HEK293 (cell line): ENCODE data around the gene PEX11G.

ENCODE experiments used
- GLIS1 ChIP-seq: fragments of 450-650 bp; formaldehyde crosslinking; IDR thresholded peaks from 2 replicates; pipeline ENCODE4 v1.5.1; 2016; ENCODE audit warnings: missing biosample characterization, missing genetic modification characterization
- GLIS2 ChIP-seq: fragments of 450-650 bp; formaldehyde crosslinking; IDR thresholded peaks from 2 replicates; pipeline ENCODE4 v1.5.1; 2016; ENCODE audit warnings: missing biosample characterization, missing genetic modification characterization
- IKZF3 ChIP-seq: fragments of 450-650 bp; IDR thresholded peaks from 2 replicates; pipeline ENCODE4 v1.5.0; 2018; ENCODE audit warnings: missing biosample characterization, mild to moderate bottlenecking, missing genetic modification characterization, moderate library complexity
- KLF8 ChIP-seq: fragments of 450-650 bp; formaldehyde crosslinking; IDR thresholded peaks from 2 replicates; pipeline ENCODE4 v1.5.1; 2016; ENCODE audit warnings: missing biosample characterization, missing genetic modification characterization
- MZF1 ChIP-seq: fragments of 450-650 bp; formaldehyde crosslinking; IDR thresholded peaks from 2 replicates; pipeline ENCODE4 v1.5.1; 2017; ENCODE audit warnings: missing biosample characterization, missing genetic modification characterization, borderline replicate concordance
- OSR2 ChIP-seq: fragments of 450-650 bp; formaldehyde crosslinking; IDR thresholded peaks from 2 replicates; pipeline ENCODE4 v1.5.1; 2016; ENCODE audit warnings: missing biosample characterization, missing genetic modification characterization
- OVOL3 ChIP-seq: fragments of 450-650 bp; formaldehyde crosslinking; IDR thresholded peaks from 2 replicates; pipeline ENCODE4 v1.5.1; 2016; ENCODE audit warnings: missing biosample characterization, missing genetic modification characterization
- SCRT2 ChIP-seq: fragments of 450-650 bp; formaldehyde crosslinking; IDR thresholded peaks from 2 replicates; pipeline ENCODE4 v1.5.1; 2016; ENCODE audit warnings: missing biosample characterization, missing genetic modification characterization
- ZBTB1 ChIP-seq: fragments of 450-650 bp; formaldehyde crosslinking; IDR thresholded peaks from 2 replicates; pipeline ENCODE4 v1.5.1; 2016; ENCODE audit warnings: missing biosample characterization, missing genetic modification characterization
- ZBTB20 ChIP-seq: fragments of 450-650 bp; formaldehyde crosslinking; IDR thresholded peaks from 2 replicates; pipeline ENCODE4 v1.5.1; 2016; ENCODE audit warnings: missing biosample characterization, missing genetic modification characterization
- ZBTB7A ChIP-seq: fragments of 450-650 bp; formaldehyde crosslinking; IDR thresholded peaks from 2 replicates; pipeline ENCODE4 v1.5.1; 2016; ENCODE audit warnings: low read depth, missing biosample characterization, missing genetic modification characterization
- ZBTB8A ChIP-seq: fragments of 450-650 bp; formaldehyde crosslinking; IDR thresholded peaks from 2 replicates; pipeline ENCODE4 v1.5.1; 2016; ENCODE audit warnings: missing biosample characterization, missing genetic modification characterization
- ZFP69B ChIP-seq: fragments of 450-650 bp; formaldehyde crosslinking; IDR thresholded peaks from 2 replicates; pipeline ENCODE4 v1.5.1; 2016; ENCODE audit warnings: missing biosample characterization, missing genetic modification characterization
- ZNF133 ChIP-seq: fragments of 450-650 bp; formaldehyde crosslinking; IDR thresholded peaks from 2 replicates; pipeline ENCODE4 v1.5.1; 2016; ENCODE audit warnings: missing biosample characterization, missing genetic modification characterization
- ZNF146 ChIP-seq: fragments of 450-650 bp; formaldehyde crosslinking; IDR thresholded peaks from 2 replicates; pipeline ENCODE4 v1.5.1; 2016; ENCODE audit warnings: missing biosample characterization, missing genetic modification characterization
- ZNF184 ChIP-seq: fragments of 450-650 bp; IDR thresholded peaks from 2 replicates; pipeline ENCODE4 v1.5.1; 2018; ENCODE audit warnings: missing biosample characterization, mild to moderate bottlenecking, missing genetic modification characterization
- ZNF248 ChIP-seq: fragments of 450-650 bp; formaldehyde crosslinking; IDR thresholded peaks from 2 replicates; pipeline ENCODE4 v1.5.1; 2017; ENCODE audit warnings: missing biosample characterization, missing genetic modification characterization
- ZNF266 ChIP-seq: fragments of 450-650 bp; formaldehyde crosslinking; IDR thresholded peaks from 2 replicates; pipeline ENCODE4 v1.5.1; 2016; ENCODE audit warnings: missing biosample characterization, missing genetic modification characterization, low read depth
- ZNF341 ChIP-seq: fragments of 450-650 bp; formaldehyde crosslinking; IDR thresholded peaks from 2 replicates; pipeline ENCODE4; 2016; ENCODE audit warnings: low read depth, missing biosample characterization, missing genetic modification characterization
- ZNF555 ChIP-seq: fragments of 450-650 bp; formaldehyde crosslinking; conservative IDR thresholded peaks from 2 replicates; pipeline ENCODE4 v1.5.1; 2017; ENCODE audit warnings: missing biosample characterization, mild to moderate bottlenecking, missing genetic modification characterization, inconsistent platforms
- ZNF624 ChIP-seq: fragments of 450-650 bp; formaldehyde crosslinking; IDR thresholded peaks from 2 replicates; pipeline ENCODE4 v1.5.1; 2017; ENCODE audit warnings: missing biosample characterization, missing genetic modification characterization
- ZNF670 ChIP-seq: fragments of 450-650 bp; formaldehyde crosslinking; IDR thresholded peaks from 2 replicates; pipeline ENCODE4 v1.5.1; 2016; ENCODE audit warnings: missing biosample characterization, missing genetic modification characterization, low read depth
- ZNF707 ChIP-seq: fragments of 450-650 bp; formaldehyde crosslinking; IDR thresholded peaks from 2 replicates; pipeline ENCODE4 v1.5.1; 2016; ENCODE audit warnings: missing biosample characterization, missing genetic modification characterization
- ZNF76 ChIP-seq: fragments of 450-650 bp; formaldehyde crosslinking; IDR thresholded peaks from 2 replicates; pipeline ENCODE4; 2016; ENCODE audit warnings: low read depth, missing biosample characterization, missing genetic modification characterization, borderline replicate concordance
- ZNF830 ChIP-seq: fragments of 450-650 bp; IDR thresholded peaks from 2 replicates; pipeline ENCODE4 v1.5.0; 2018; ENCODE audit warnings: missing biosample characterization, missing genetic modification characterization, low read depth, mild to moderate bottlenecking, moderate library complexity
- ZNF837 ChIP-seq: fragments of 450-650 bp; formaldehyde crosslinking; IDR thresholded peaks from 2 replicates; pipeline ENCODE4 v1.5.1; 2016; ENCODE audit warnings: missing biosample characterization, missing genetic modification characterization
- ZNF843 ChIP-seq: fragments of 450-650 bp; formaldehyde crosslinking; IDR thresholded peaks from 2 replicates; pipeline ENCODE4 v1.5.1; 2016; ENCODE audit warnings: missing biosample characterization, missing genetic modification characterization
- ZXDB ChIP-seq: fragments of 450-650 bp; formaldehyde crosslinking; IDR thresholded peaks from 2 replicates; pipeline ENCODE4 v1.5.1; 2016; ENCODE audit warnings: missing biosample characterization, missing genetic modification characterization
- TF ChIP-seq, protein P1 (sequence below): fragments of 450-650 bp; formaldehyde crosslinking; IDR thresholded peaks from 2 replicates; pipeline ENCODE4 v1.5.1; 2016; ENCODE audit warnings: missing biosample characterization, missing genetic modification characterization
- TF ChIP-seq, protein P2 (sequence below): fragments of 450-650 bp; formaldehyde crosslinking; IDR thresholded peaks from 2 replicates; pipeline ENCODE4 v1.5.1; 2016; ENCODE audit warnings: missing biosample characterization, missing genetic modification characterization
- TF ChIP-seq, protein P3 (sequence below): fragments of 450-650 bp; formaldehyde crosslinking; IDR thresholded peaks from 2 replicates; pipeline ENCODE4 v1.5.1; 2017; ENCODE audit warnings: missing biosample characterization, missing genetic modification characterization
- TF ChIP-seq, protein P4 (sequence below): fragments of 450-650 bp; formaldehyde crosslinking; IDR thresholded peaks from 2 replicates; pipeline ENCODE4 v1.5.1; 2016; ENCODE audit warnings: missing biosample characterization, missing genetic modification characterization
- TF ChIP-seq, protein P5 (sequence below): sonication (generic); formaldehyde crosslinking; IDR thresholded peaks from 2 replicates; pipeline ENCODE4 v1.8.1; 2022; ENCODE audit warnings: mild to moderate bottlenecking, moderate library complexity, missing genetic modification reagents

PEX11G gene

DNA sequence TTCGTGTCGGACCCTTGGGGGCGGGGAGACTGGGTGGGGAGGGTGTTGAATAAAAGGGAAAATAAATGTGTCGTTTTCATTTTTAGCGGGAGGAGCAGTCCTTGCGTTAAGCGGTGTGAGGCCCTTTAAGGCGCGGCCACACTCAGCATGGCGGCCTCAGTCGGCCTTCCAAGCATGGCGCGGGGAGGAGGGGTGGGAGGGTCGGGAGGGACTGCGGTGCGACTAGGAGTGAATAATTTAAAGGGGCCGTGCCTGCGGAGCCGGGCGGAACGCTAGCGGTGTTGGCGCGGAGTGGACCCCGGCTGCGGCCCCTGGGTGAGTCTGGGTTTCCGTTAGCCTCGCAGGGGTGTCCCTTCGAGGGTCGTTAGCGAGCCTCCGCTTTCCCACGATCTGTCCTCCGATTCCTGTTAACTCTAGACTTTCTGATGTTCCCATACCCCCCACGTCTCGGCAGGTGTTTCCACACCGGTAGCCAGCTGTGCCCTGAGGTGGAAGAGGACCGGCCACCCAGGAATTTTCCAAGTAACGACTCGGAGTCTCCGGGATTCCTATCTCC lies 45.2 kb upstream of the PEX11G start (continued):
- TF ChIP-seq, protein P1, sequence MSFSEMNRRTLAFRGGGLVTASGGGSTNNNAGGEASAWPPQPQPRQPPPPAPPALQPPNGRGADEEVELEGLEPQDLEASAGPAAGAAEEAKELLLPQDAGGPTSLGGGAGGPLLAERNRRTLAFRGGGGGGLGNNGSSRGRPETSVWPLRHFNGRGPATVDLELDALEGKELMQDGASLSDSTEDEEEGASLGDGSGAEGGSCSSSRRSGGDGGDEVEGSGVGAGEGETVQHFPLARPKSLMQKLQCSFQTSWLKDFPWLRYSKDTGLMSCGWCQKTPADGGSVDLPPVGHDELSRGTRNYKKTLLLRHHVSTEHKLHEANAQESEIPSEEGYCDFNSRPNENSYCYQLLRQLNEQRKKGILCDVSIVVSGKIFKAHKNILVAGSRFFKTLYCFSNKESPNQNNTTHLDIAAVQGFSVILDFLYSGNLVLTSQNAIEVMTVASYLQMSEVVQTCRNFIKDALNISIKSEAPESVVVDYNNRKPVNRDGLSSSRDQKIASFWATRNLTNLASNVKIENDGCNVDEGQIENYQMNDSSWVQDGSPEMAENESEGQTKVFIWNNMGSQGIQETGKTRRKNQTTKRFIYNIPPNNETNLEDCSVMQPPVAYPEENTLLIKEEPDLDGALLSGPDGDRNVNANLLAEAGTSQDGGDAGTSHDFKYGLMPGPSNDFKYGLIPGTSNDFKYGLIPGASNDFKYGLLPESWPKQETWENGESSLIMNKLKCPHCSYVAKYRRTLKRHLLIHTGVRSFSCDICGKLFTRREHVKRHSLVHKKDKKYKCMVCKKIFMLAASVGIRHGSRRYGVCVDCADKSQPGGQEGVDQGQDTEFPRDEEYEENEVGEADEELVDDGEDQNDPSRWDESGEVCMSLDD (tag by site-specific recombination): no peak
- no peak for TF ChIP-seq OVOL3 (tag by site-specific recombination)
- TF ChIP-seq, protein P2, sequence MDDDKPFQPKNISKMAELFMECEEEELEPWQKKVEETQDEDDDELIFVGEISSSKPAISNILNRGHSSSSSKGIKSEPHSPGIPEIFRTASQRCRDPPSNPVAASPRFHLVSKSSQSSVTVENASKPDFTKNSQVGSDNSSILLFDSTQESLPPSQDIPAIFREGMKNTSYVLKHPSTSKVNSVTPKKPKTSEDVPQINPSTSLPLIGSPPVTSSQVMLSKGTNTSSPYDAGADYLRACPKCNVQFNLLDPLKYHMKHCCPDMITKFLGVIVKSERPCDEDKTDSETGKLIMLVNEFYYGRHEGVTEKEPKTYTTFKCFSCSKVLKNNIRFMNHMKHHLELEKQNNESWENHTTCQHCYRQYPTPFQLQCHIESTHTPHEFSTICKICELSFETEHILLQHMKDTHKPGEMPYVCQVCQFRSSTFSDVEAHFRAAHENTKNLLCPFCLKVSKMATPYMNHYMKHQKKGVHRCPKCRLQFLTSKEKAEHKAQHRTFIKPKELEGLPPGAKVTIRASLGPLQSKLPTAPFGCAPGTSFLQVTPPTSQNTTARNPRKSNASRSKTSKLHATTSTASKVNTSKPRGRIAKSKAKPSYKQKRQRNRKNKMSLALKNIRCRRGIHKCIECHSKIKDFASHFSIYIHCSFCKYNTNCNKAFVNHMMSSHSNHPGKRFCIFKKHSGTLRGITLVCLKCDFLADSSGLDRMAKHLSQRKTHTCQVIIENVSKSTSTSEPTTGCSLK (tag by site-specific recombination): no peak
- TF ChIP-seq ZBTB1 (tag by site-specific recombination): no peak
- TF ChIP-seq ZNF555: no peak
- no peak for TF ChIP-seq ZNF707
- no peak for TF ChIP-seq ZBTB20 (tag by site-specific recombination)
- TF ChIP-seq ZBTB8A (tag by site-specific recombination): no peak
- no peak for TF ChIP-seq ZNF843 (tag by site-specific recombination)
- TF ChIP-seq, protein P3, sequence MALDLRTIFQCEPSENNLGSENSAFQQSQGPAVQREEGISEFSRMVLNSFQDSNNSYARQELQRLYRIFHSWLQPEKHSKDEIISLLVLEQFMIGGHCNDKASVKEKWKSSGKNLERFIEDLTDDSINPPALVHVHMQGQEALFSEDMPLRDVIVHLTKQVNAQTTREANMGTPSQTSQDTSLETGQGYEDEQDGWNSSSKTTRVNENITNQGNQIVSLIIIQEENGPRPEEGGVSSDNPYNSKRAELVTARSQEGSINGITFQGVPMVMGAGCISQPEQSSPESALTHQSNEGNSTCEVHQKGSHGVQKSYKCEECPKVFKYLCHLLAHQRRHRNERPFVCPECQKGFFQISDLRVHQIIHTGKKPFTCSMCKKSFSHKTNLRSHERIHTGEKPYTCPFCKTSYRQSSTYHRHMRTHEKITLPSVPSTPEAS (tag by site-specific recombination): no peak
- TF ChIP-seq ZNF670 (tag by site-specific recombination): no peak
- TF ChIP-seq ZXDB (tag by site-specific recombination): peak; percentile 48; the same call in 1 of the 2 replicates
- 0 out of 2 replicates have a peak, but pooled peaks have one; percentile 8 for TF ChIP-seq OSR2 (tag by site-specific recombination)
- TF ChIP-seq MZF1 (tag by site-specific recombination): no peak
- TF ChIP-seq GLIS2: peak; percentile 47
- no peak for TF ChIP-seq ZNF133 (tag by site-specific recombination)
- TF ChIP-seq ZNF76 (tag by site-specific recombination): peak; percentile 63; the same call in 1 of the 2 replicates
- TF ChIP-seq, protein P4, sequence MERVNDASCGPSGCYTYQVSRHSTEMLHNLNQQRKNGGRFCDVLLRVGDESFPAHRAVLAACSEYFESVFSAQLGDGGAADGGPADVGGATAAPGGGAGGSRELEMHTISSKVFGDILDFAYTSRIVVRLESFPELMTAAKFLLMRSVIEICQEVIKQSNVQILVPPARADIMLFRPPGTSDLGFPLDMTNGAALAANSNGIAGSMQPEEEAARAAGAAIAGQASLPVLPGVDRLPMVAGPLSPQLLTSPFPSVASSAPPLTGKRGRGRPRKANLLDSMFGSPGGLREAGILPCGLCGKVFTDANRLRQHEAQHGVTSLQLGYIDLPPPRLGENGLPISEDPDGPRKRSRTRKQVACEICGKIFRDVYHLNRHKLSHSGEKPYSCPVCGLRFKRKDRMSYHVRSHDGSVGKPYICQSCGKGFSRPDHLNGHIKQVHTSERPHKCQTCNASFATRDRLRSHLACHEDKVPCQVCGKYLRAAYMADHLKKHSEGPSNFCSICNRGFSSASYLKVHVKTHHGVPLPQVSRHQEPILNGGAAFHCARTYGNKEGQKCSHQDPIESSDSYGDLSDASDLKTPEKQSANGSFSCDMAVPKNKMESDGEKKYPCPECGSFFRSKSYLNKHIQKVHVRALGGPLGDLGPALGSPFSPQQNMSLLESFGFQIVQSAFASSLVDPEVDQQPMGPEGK (tag by site-specific recombination): no peak
- no peak for TF ChIP-seq ZNF266 (tag by site-specific recombination)
- TF ChIP-seq ZNF830 (tag by site-specific recombination): no peak
- TF ChIP-seq GLIS1 (tag by site-specific recombination): peak; percentile 67
- TF ChIP-seq ZFP69B (tag by site-specific recombination): peak; percentile 99
- no peak for TF ChIP-seq ZNF146
- no peak for TF ChIP-seq ZNF184 (tag by site-specific recombination)
- TF ChIP-seq KLF8 (tag by site-specific recombination): 0 out of 2 replicates have a peak, but pooled peaks have one; percentile 21
- no peak for TF ChIP-seq SCRT2 (tag by site-specific recombination)
- TF ChIP-seq ZNF248 (tag by site-specific recombination): no peak
- TF ChIP-seq, protein P5, sequence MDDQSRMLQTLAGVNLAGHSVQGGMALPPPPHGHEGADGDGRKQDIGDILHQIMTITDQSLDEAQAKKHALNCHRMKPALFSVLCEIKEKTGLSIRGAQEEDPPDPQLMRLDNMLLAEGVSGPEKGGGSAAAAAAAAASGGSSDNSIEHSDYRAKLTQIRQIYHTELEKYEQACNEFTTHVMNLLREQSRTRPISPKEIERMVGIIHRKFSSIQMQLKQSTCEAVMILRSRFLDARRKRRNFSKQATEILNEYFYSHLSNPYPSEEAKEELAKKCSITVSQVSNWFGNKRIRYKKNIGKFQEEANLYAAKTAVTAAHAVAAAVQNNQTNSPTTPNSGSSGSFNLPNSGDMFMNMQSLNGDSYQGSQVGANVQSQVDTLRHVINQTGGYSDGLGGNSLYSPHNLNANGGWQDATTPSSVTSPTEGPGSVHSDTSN: no peak
- peak; percentile 33; the same call in 1 of the 2 replicates for TF ChIP-seq ZBTB7A (tag by site-specific recombination)
- no peak for TF ChIP-seq ZNF837 (tag by site-specific recombination)
- peak; percentile 6; the same call in 1 of the 2 replicates for TF ChIP-seq ZNF341 (tag by site-specific recombination)
- no peak for TF ChIP-seq ZNF624
- no peak for TF ChIP-seq IKZF3 (tag by site-specific recombination)
